Endothelial cell of umbilical vein (primary cell): ENCODE data around the gene ANGEL1. TPM values are rescaled to one million over a fixed set of nuclear protein-coding genes. Genes with fewer than 3 reads are reported as not detected.
A peak's percentile ranks its signal among the peaks of the same experiment; 100 is the strongest.

ENCODE experiments used
- BruUV-seq: library from RNA; stranded (reverse); fragments of 400-500 nt; replicated peaks from 2 replicates; lab custom pipeline; 2021; lab: Mats Ljungman, UMichigan
- CTCF ChIA-PET: fragments of 300-600, 350-600 bp; sonication (Branson Sonifier 250); formaldehyde crosslinking; loops from one replicate; lab custom pipeline; 2021; ENCODE audit warnings: antibody characterized with exemption, inconsistent platforms; lab: Charles Lee
- POLR2A ChIA-PET: fragments of 300-600, 350-600 bp; sonication (Branson Sonifier 250); formaldehyde crosslinking; loops from one replicate; lab custom pipeline; 2021; ENCODE audit warnings: antibody characterized with exemption, inconsistent platforms; lab: Charles Lee
- DNase-seq: peaks from one replicate; pipeline ENCODE4 v3.0.0-alpha.2; 2011; ENCODE audit warnings: low read depth, low spot score
- FAIRE-seq: peaks from 2 replicates; lab custom pipeline; 2011; peaks lifted over from hg19 to GRCh38; lab: Jason Lieb, UNC
- H2AFZ ChIP-seq: 2 replicates; pipeline ENCODE4 v1.6.0; 2012; ENCODE audit warnings: low read depth, low read length, control low read depth, inconsistent platforms
- H3K27ac ChIP-seq: 2 replicates; pipeline ENCODE4 v1.5.1; 2011; ENCODE audit warnings: low read depth, mild to moderate bottlenecking, control low read depth, low read length, moderate library complexity; ENCODE audit not compliant: insufficient read depth
- H3K27me3 ChIP-seq, 2 experiments: 2 replicates each; pipeline versions ENCODE4 v1.6.0 to v1.6.1; 2011; ENCODE audit warnings: low read length in 2 of 2, mixed read lengths in 1 of 2; ENCODE audit not compliant: control insufficient read depth in 2 of 2, insufficient read depth in 2 of 2
- H3K36me3 ChIP-seq, 2 experiments: 2 replicates in 1 of 2; 3 replicates in 1 of 2; pipeline ENCODE4 v1.5.1; 2011; ENCODE audit warnings: low read length in 2 of 2, mild to moderate bottlenecking in 1 of 2, moderate library complexity in 1 of 2; ENCODE audit not compliant: control insufficient read depth in 2 of 2, insufficient read depth in 2 of 2; ENCODE audit errors: extremely low read depth in 1 of 2
- H3K4me1 ChIP-seq: 3 replicates; pipeline ENCODE4 v1.5.1; 2011; ENCODE audit warnings: mild to moderate bottlenecking, low read length; ENCODE audit not compliant: control insufficient read depth, insufficient read depth; ENCODE audit errors: extremely low read depth
- H3K4me2 ChIP-seq: 2 replicates; pipeline ENCODE4 v1.6.1; 2011; ENCODE audit warnings: low read length, control low read depth, mixed read lengths; ENCODE audit not compliant: insufficient read depth
- H3K4me3 ChIP-seq, 3 experiments: fragments of 200-600 bp in 1 of 3; sonication (generic), shearing (Covaris generic) in 1 of 3; replicated peaks in 1 of 3; 2 replicates each; pipeline ENCODE4 v1.5.1; 2011 to 2016; ENCODE audit warnings: control low read depth in 3 of 3, low read length in 3 of 3, mild to moderate bottlenecking in 2 of 3, inconsistent platforms in 1 of 3, low read depth in 1 of 3, moderate library complexity in 1 of 3; ENCODE audit not compliant: insufficient read depth in 1 of 3
- H3K79me2 ChIP-seq: 2 replicates; pipeline ENCODE4 v1.6.0; 2012; ENCODE audit warnings: low read length, inconsistent platforms; ENCODE audit not compliant: control insufficient read depth, insufficient read depth
- H3K9ac ChIP-seq: replicated peaks from 2 replicates; pipeline ENCODE3; 2011; ENCODE audit warnings: low read length, control low read depth; ENCODE audit not compliant: insufficient read depth; ENCODE audit errors: extremely low read depth
- H3K9me1 ChIP-seq: replicated peaks from 3 replicates; pipeline ENCODE4 v1.6.0; 2011; ENCODE audit warnings: mild to moderate bottlenecking, low read length; ENCODE audit not compliant: control insufficient read depth, insufficient read depth; ENCODE audit errors: extremely low read depth
- H3K9me3 ChIP-seq: replicated peaks from 2 replicates; pipeline ENCODE4 v1.5.1; 2012; ENCODE audit warnings: low read length, inconsistent platforms; ENCODE audit not compliant: control insufficient read depth, insufficient read depth
- H4K20me1 ChIP-seq: replicated peaks from 2 replicates; pipeline ENCODE3; 2011; ENCODE audit warnings: mild to moderate bottlenecking, low read length; ENCODE audit not compliant: control insufficient read depth, insufficient read depth; ENCODE audit errors: extremely low read depth
- EZH2 ChIP-seq: IDR thresholded peaks from 2 replicates; pipeline ENCODE4 v1.6.1; 2012; ENCODE audit warnings: borderline replicate concordance, low read depth, mild to moderate bottlenecking, moderate library complexity, low read length, inconsistent platforms; ENCODE audit not compliant: severe bottlenecking
- FOS ChIP-seq: IDR thresholded peaks from 2 replicates; pipeline ENCODE4 v1.6.1; 2011; ENCODE audit warnings: mild to moderate bottlenecking, low read length, moderate library complexity, borderline replicate concordance; ENCODE audit not compliant: insufficient read depth
- GATA2 ChIP-seq: IDR thresholded peaks from 2 replicates; pipeline ENCODE4 v1.7.0; 2011; ENCODE audit warnings: low read depth, mild to moderate bottlenecking, moderate library complexity, mixed read lengths, low read length; ENCODE audit not compliant: insufficient read length, insufficient read depth
- JUN ChIP-seq: IDR thresholded peaks from 2 replicates; pipeline ENCODE4 v1.6.1; 2011; ENCODE audit warnings: borderline replicate concordance, low read depth; ENCODE audit not compliant: insufficient read length, insufficient read depth
- MYC ChIP-seq: IDR thresholded peaks from one replicate; pipeline ENCODE4 v1.6.1; 2011; ENCODE audit warnings: mild to moderate bottlenecking, low read depth, low read length
- POLR2A ChIP-seq: IDR thresholded peaks from 2 replicates; pipeline ENCODE4 v1.6.1; 2012; ENCODE audit warnings: low read depth, mild to moderate bottlenecking, control low read depth, low read length
- POLR2AphosphoS5 ChIP-seq: IDR thresholded peaks from 2 replicates; pipeline ENCODE4 v1.6.1; 2012; ENCODE audit warnings: low read depth, mild to moderate bottlenecking, control low read depth, low read length, moderate library complexity; ENCODE audit not compliant: insufficient read depth
- dilution Hi-C: fragments of 300-500 bp; cut with MboI; formaldehyde crosslinking; loops from one replicate; pipeline ENCODE4 v1.15.0; 2019; ENCODE audit warnings: low sequenced_read_pairs; ENCODE audit not compliant: extremely low pct_ligation_motif_present
- intact Hi-C: fragments of 100-400 bp; cut with micrococcal nuclease; formaldehyde crosslinking; loops from one replicate; pipeline ENCODE4 v1.10.0; 2022
- polyA plus RNA-seq, 4 experiments: library from polyadenylated mRNA; depleted of rRNA in 3 of 4; stranded (reverse) in 3 of 4; unstranded in 1 of 4; fragments of >200 nt; gene quantifications; 2 replicates each; pipeline versions ENCODE4 v1.2.1 to v1.2.3, GENCODE V29; 2011 to 2012; ENCODE audit warnings: missing spikeins in 1 of 4
- total RNA-seq: library from RNA; stranded (reverse); gene quantifications from 2 replicates; pipeline ENCODE4 v1.2.3, GENCODE V29; 2021
- TF ChIP-seq, protein P1 (sequence below): IDR thresholded peaks from 2 replicates; pipeline ENCODE4 v1.6.1; 2011; ENCODE audit not compliant: insufficient read depth, insufficient read length
- TF ChIP-seq, protein P2 (sequence below), 2 donors: IDR thresholded peaks; 1 replicate in 1 of 2; 2 replicates in 1 of 2; pipeline ENCODE4 v1.5.1; 2011; ENCODE audit warnings: low read length in 2 of 2, mild to moderate bottlenecking in 2 of 2, moderate library complexity in 2 of 2, control low read depth in 1 of 2, inconsistent platforms in 1 of 2, low read depth in 1 of 2; ENCODE audit not compliant: insufficient read depth in 1 of 2; ENCODE audit errors: extremely low read depth in 1 of 2

The ANGEL1 gene
- total and polyA plus RNA-seq, 2 donors (not counting 3 experiments of a cell fraction or from before 2014, with no cell fraction given) = 14.8 to 22.0 TPM

DNA sequence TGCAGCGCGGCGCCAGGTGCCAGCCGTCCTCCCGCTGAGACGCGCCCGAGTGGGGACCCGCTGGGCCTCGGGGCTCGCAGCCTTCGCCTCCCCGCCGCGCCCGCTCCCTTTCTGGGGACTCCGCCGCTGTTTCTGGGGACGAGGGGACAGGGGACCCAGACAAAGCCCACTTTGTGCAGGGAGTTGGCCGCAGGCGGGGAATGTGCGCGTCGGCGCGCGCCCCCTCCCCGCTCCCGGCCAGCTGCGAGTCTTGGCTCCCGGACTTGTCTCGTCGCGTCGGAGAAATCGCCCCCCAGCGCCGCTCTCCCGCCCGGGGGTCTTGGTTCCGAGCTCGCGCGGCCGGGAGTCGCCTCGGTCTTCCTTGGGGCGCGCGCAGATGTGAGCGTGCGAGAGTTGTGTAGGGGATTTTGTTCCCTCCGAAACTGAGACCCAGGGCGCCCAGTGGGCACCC lies 50.7 kb downstream of the ANGEL1 start:
- Histone ChIP-seq H3K9me3 (no peaks in the 10 kb centered on the region), H3K79me2 (peaks cover 10% of the 10 kb centered on the region), H2AFZ (peak overlapping the region; percentile 100), H3K4me3 (peak overlapping the region; percentile 81 to 98 (median 90)), H3K4me1 (peaks cover 30% of the 10 kb centered on the region), H3K27me3 (peaks cover 2 to 6% of the 10 kb centered on the region in 2 experiments), H4K20me1 (no peaks in the 10 kb centered on the region), H3K9me1 (no peaks in the 10 kb centered on the region), H3K27ac (peak overlapping the region; percentile 8), H3K9ac (peak overlapping the region; percentile 58), H3K4me2 (peak overlapping the region; percentile 92), H3K36me3 (peaks cover 0 to 6% of the 10 kb centered on the region in 2 experiments)
- no TSS peak for BruUV-seq
- no peak for DNase-seq
- peak; percentile 33 for FAIRE-seq
- POLR2A ChIA-PET = no interaction called here
- CTCF ChIA-PET = interaction anchor here (1.0 to 4.0 kb wide), 6 partner anchors 9 to 52 kb away, joined by 5 to 26 read pairs (median 7); no protein-coding TSS in a partner anchor
- TF ChIP-seq JUN = no peak
- no peak for TF ChIP-seq MYC
- TF ChIP-seq, protein P1, sequence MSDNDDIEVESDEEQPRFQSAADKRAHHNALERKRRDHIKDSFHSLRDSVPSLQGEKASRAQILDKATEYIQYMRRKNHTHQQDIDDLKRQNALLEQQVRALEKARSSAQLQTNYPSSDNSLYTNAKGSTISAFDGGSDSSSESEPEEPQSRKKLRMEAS = no peak
- TF ChIP-seq, protein P2, sequence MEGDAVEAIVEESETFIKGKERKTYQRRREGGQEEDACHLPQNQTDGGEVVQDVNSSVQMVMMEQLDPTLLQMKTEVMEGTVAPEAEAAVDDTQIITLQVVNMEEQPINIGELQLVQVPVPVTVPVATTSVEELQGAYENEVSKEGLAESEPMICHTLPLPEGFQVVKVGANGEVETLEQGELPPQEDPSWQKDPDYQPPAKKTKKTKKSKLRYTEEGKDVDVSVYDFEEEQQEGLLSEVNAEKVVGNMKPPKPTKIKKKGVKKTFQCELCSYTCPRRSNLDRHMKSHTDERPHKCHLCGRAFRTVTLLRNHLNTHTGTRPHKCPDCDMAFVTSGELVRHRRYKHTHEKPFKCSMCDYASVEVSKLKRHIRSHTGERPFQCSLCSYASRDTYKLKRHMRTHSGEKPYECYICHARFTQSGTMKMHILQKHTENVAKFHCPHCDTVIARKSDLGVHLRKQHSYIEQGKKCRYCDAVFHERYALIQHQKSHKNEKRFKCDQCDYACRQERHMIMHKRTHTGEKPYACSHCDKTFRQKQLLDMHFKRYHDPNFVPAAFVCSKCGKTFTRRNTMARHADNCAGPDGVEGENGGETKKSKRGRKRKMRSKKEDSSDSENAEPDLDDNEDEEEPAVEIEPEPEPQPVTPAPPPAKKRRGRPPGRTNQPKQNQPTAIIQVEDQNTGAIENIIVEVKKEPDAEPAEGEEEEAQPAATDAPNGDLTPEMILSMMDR (IDR thresholded peaks at IDR 0.05; ENCODE audit: extremely low read depth in 1 of 2, insufficient read depth in 1 of 2, low read depth in 1 of 2, low read length in 2 of 2) = no peak
- TF ChIP-seq GATA2 = no peak
- no peak for TF ChIP-seq POLR2AphosphoS5
- TF ChIP-seq EZH2 = no peak
- no peak for TF ChIP-seq POLR2A
- no peak for TF ChIP-seq FOS
- intact Hi-C loops (loop anchor here (1.0 to 5.0 kb wide), 5 partner anchors 11 to 195 kb away; no protein-coding TSS in a partner anchor), dilution Hi-C loops (no loop called here)
